Kidney (tissue), 14 donors: ENCODE results near the gene CCDC141. TPM values are rescaled to one million over a fixed set of nuclear protein-coding genes. Genes with fewer than 3 reads are reported as not detected.

Experiments
- DNase-seq, 5 donors: peaks; one replicate each; pipeline ENCODE4 v3.0.0-alpha.2; 2013 to 2020
- FAIRE-seq: peaks from 2 replicates; lab custom pipeline; 2012; peaks lifted over from hg19 to GRCh38; lab: Jason Lieb, UNC
- H3K27ac ChIP-seq, 2 donors: one replicate each; pipeline ENCODE4 v1.7.0; 2013; ENCODE audit warnings: low read depth in 2 of 2, low read length in 2 of 2, inconsistent platforms in 1 of 2
- H3K27me3 ChIP-seq: one replicate; pipeline ENCODE4 v1.7.1; 2013; ENCODE audit warnings: low read length, inconsistent platforms; ENCODE audit not compliant: control insufficient read depth, insufficient read depth
- H3K36me3 ChIP-seq, 3 donors: one replicate each; pipeline versions ENCODE4 v1.7.0 to v1.7.1; 2013; ENCODE audit warnings: low read length in 3 of 3, control low read depth in 1 of 3, inconsistent platforms in 1 of 3; ENCODE audit not compliant: insufficient read depth in 3 of 3, control insufficient read depth in 2 of 3
- H3K4me1 ChIP-seq, 3 donors: one replicate each; pipeline versions ENCODE4 v1.7.0 to v1.7.1; 2013; ENCODE audit warnings: low read length in 3 of 3, inconsistent platforms in 1 of 3, low read depth in 1 of 3; ENCODE audit not compliant: control insufficient read depth in 2 of 3, insufficient read depth in 2 of 3
- H3K4me3 ChIP-seq, 3 donors: one replicate each; pipeline versions ENCODE4 v1.7.0 to v1.8.1; 2013; ENCODE audit warnings: low read length in 3 of 3, control low read depth in 1 of 3, inconsistent platforms in 1 of 3
- H3K9ac ChIP-seq, 3 donors: one replicate each; pipeline versions ENCODE4 v1.7.0 to v1.7.1; 2013; ENCODE audit warnings: low read length in 3 of 3, control low read depth in 1 of 3, inconsistent platforms in 1 of 3
- H3K9me3 ChIP-seq, 3 donors: one replicate each; pipeline versions ENCODE4 v1.7.0 to v1.7.1; 2013; ENCODE audit warnings: low read length in 3 of 3, control low read depth in 1 of 3, inconsistent platforms in 1 of 3; ENCODE audit not compliant: control insufficient read depth in 2 of 3, insufficient read depth in 1 of 3
- intact Hi-C: fragments of 100-400 bp; cut with DNase I; formaldehyde crosslinking; loops from one replicate; pipeline ENCODE4 v1.11.1; 2022
- polyA plus RNA-seq: library from polyadenylated mRNA; stranded (reverse); fragments of 350-450 nt; fragmentation: Illumina TruSeq; extraction: RNeasy Lipid Tissue Mini Kit (QIAGEN cat#74804); gene quantifications from one replicate; pipeline ENCODE4 v1.2.3, GENCODE V29; 2014; ENCODE audit warnings: low read depth, low replicate concordance; ENCODE audit not compliant: insufficient read depth
- total RNA-seq: library from RNA; stranded (reverse); fragmentation: NEBNext Ultra II Directional; extraction: Animal tissue kit (Norgen Biotek cat#: 25700); gene quantifications from one replicate; pipeline ENCODE4 v1.2.1, GENCODE V29; 2021
- TF ChIP-seq, protein P1 (sequence below): IDR thresholded peaks from 3 replicates; pipeline ENCODE4 v1.5.1; 2012; ENCODE audit warnings: mild to moderate bottlenecking, moderate library complexity, borderline replicate concordance; ENCODE audit not compliant: insufficient read depth; ENCODE audit errors: extremely low read depth
- donor health status: control.
- donor health status: control.
- donor health status: control.
- donor health status: control.
- donor health status: control.
- donor health status: DM: yes; HTN: yes; CAD: no.
- donor health status: Normal renal cell carcinoma (clear cell type).

CCDC141 gene
- total and polyA plus RNA-seq, 2 donors from 2014 or later, result 3.0 TPM; not detected in 1

DNA sequence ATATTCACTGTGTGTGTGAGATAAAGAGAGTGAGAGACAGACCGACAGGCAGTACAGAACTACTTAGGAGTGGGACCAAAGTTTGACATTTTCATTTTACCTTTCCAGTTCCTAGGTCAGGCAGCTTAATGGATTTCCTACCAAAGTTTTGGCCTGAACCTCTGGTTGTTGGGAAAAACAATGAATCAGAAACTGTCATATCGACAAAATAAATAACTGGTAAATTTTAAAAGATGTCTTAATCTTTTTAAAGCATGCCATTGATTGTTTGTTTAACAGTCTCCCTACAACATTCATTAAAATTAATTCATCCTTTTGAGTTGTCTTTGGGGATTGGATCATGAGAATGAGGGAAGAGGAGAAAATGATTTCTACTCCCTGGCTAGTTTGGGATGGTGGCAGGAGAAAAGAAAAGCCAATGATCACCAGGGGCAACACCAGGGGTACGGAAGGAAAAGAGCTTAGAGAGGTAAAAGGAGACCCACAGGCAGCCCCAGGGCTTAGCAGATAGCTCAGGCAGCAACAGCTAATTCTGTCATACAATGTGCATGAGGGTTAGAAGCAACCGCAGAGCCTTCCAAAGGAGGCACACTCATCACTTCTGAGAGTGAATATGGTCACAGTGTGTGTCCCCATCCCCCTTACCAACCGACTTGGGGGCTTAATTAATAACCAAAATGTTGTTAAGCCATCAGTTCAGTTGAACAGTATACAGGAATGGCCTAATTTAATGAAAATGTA lies 98.5 kb downstream of the CCDC141 start:
- no peak for FAIRE-seq

DNA sequence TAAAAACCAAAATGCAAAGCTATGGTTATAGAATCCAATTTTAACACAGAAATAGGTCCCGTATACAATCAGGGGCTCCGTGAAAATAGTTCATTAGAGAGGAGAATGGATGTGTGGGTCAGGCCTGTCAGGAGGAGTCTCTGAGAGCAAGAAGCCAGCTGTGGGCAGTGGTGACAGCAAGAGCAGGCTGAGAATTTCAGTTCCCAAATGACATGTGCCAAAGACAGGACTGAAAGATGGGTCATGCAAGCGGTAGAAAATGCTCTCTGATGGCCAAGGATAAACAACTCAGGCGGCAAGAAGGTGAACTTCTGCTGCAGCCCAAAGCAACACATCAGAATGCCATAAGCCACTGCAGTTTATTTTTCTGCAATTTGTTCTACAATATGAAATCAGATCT lies 100.4 kb downstream of the CCDC141 start:
- H3K4me1 ChIP-seq, result no peaks in the 10 kb centered on the region
- no peak overlapping the region for H3K9ac ChIP-seq
- no peak overlapping the region for H3K27ac ChIP-seq
- intact Hi-C loops, result no loop called here
- TF ChIP-seq, protein P1, sequence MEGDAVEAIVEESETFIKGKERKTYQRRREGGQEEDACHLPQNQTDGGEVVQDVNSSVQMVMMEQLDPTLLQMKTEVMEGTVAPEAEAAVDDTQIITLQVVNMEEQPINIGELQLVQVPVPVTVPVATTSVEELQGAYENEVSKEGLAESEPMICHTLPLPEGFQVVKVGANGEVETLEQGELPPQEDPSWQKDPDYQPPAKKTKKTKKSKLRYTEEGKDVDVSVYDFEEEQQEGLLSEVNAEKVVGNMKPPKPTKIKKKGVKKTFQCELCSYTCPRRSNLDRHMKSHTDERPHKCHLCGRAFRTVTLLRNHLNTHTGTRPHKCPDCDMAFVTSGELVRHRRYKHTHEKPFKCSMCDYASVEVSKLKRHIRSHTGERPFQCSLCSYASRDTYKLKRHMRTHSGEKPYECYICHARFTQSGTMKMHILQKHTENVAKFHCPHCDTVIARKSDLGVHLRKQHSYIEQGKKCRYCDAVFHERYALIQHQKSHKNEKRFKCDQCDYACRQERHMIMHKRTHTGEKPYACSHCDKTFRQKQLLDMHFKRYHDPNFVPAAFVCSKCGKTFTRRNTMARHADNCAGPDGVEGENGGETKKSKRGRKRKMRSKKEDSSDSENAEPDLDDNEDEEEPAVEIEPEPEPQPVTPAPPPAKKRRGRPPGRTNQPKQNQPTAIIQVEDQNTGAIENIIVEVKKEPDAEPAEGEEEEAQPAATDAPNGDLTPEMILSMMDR, result no peak
- H3K27me3 ChIP-seq, result no peaks in the 10 kb centered on the region
- H3K4me3 ChIP-seq, result no peak overlapping the region
- H3K36me3 ChIP-seq, result no peaks in the 10 kb centered on the region
- no peak for FAIRE-seq
- DNase-seq, result no peak
- H3K9me3 ChIP-seq, result no peaks in the 10 kb centered on the region

More for the DNA sequence above, 98.5 kb downstream of the CCDC141 start:
- no peak for DNase-seq
- H3K27ac ChIP-seq, result no peak overlapping the region
- intact Hi-C loops, result no loop called here
- H3K27me3 ChIP-seq, result no peaks in the 10 kb centered on the region
- H3K9me3 ChIP-seq, result no peaks in the 10 kb centered on the region
- no peaks in the 10 kb centered on the region for H3K4me1 ChIP-seq
- H3K36me3 ChIP-seq, result no peaks in the 10 kb centered on the region
- H3K9ac ChIP-seq, result no peak overlapping the region
- no peak overlapping the region for H3K4me3 ChIP-seq
- TF ChIP-seq, protein P1, result no peak

DNA sequence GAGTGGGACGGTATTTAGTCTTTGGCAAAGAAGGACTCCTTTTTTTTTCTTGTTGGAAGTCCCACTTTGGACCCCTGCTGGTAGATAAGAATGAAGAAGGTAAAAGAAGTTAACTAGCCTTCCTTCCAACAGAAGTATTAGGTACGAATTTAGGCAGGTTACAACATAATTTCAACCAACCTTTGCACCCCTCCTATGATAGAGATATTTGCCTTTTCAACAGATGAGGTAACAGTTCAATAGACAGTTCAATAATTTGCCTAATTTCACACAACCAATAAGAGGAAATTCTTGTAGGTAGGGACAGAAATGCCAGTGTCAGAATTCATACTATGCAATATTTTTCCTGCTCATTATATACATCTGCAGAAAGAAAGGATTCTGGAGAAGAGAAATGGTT lies 100.8 kb downstream of the CCDC141 start:
- Histone ChIP-seq H3K27ac (no peak overlapping the region), H3K9me3 (no peaks in the 10 kb centered on the region), H3K4me1 (no peaks in the 10 kb centered on the region), H3K36me3 (no peaks in the 10 kb centered on the region), H3K27me3 (no peaks in the 10 kb centered on the region), H3K9ac (no peak overlapping the region), H3K4me3 (no peak overlapping the region)
- intact Hi-C loops, result no loop called here
- FAIRE-seq (no peak), DNase-seq (no peak)
- TF ChIP-seq, protein P1, result no peak
